Measurements from ENCODE around the gene KCP. TPM values are rescaled to one million over a fixed set of nuclear protein-coding genes. Genes with fewer than 3 reads are reported as not detected.

Gene KCP
- total RNA-seq, 1 experiment from 2014 or later, result 2.7 TPM

DNA sequence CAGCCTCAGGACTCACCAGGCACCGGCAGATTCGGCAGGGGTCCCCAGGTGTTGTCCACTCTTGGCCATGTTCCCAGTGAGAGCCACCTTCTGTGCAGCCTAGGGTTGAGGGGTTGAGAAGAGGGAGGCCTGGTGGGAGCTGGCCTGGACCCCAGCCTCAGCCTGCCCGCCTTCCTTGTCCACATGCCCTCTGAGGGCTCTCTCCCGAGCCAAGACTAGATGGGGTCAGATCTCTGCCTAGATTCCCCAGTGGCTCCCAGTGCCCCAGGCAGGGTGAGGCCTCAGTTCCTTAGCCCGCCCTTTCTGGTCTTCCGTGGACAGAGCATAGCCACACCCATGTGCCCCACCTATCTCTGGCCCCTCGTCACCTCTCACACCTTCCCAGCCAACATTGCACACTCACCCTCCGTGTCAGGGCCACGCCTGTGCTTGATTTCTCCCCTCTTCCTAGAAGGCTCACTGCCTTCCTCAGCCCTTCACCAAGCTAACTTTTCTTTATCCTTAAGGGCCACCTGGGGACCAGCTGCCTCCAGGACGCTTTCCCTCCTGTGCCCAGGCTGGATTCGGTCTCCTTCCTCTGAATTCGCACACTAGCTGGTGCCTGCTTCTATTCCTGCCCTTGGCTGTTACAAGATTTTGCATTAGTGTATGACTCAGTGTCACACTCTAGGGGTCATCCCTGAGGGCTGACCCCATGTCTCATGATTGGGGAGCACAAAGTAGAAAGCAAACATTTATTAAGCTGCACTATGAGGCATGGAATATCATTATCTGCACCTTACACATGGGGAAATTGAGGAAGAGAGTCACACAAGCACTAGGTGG is 7.5 kb downstream of the KCP start:
- TF ChIP-seq ELF4 (CRISPR knock-in tag; IDR thresholded peaks at IDR 0.05; ENCODE audit: low read depth) (no peak), FOXP4 (CRISPR knock-in tag; IDR thresholded peaks at IDR 0.05) (no peak), PRRX2 (CRISPR knock-in tag; IDR thresholded peaks at IDR 0.05) (no peak), ETV6 (CRISPR knock-in tag; IDR thresholded peaks at IDR 0.05) (no peak), ZNF671 (CRISPR knock-in tag; IDR thresholded peaks at IDR 0.05) (no peak), SMAD4 (CRISPR knock-in tag; IDR thresholded peaks at IDR 0.05) (no peak), TEAD1 (CRISPR knock-in tag; IDR thresholded peaks at IDR 0.05) (no peak), ESRRA (CRISPR knock-in tag; IDR thresholded peaks at IDR 0.05; ENCODE audit: borderline replicate concordance) (no peak), CREM (CRISPR knock-in tag; IDR thresholded peaks at IDR 0.05) (no peak), ZNF219 (CRISPR knock-in tag; IDR thresholded peaks at IDR 0.05; ENCODE audit: borderline replicate concordance) (no peak), IRF2 (CRISPR knock-in tag; IDR thresholded peaks at IDR 0.05; ENCODE audit: borderline replicate concordance, low read depth) (no peak)
- TF ChIP-seq, protein P1, sequence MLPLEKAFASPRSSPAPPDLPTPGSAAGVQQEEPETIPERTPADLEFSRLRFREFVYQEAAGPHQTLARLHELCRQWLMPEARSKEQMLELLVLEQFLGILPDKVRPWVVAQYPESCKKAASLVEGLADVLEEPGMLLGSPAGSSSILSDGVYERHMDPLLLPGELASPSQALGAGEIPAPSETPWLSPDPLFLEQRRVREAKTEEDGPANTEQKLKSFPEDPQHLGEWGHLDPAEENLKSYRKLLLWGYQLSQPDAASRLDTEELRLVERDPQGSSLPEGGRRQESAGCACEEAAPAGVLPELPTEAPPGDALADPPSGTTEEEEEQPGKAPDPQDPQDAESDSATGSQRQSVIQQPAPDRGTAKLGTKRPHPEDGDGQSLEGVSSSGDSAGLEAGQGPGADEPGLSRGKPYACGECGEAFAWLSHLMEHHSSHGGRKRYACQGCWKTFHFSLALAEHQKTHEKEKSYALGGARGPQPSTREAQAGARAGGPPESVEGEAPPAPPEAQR (CRISPR knock-in tag; IDR thresholded peaks at IDR 0.05), result no peak
- POLR2A ChIA-PET, result interaction anchor here (1.0 kb wide), 1 partner anchor 8 kb away, joined by 3 read pairs; the partner anchor contains the start of gene KCP
- Mint-ChIP-seq H3K9me3 (peaks cover 23% of the 10 kb centered on the region), H3K4me3 (no peak overlapping the region), H3K27ac (peak overlapping the region; percentile 10; the same call in 1 of the 2 replicates), H3K27me3 (ENCODE audit: low read depth) (peaks cover 13% of the 10 kb centered on the region), H3K4me1 (peaks cover 3% of the 10 kb centered on the region; the same call in 1 of the 2 replicates), H3K36me3 (peaks cover 14% of the 10 kb centered on the region)
- CTCF ChIA-PET, result interaction anchor here (1.0 to 1.8 kb wide), 5 partner anchors 19 to 261 kb away, joined by 3 to 6 read pairs (median 5); no protein-coding TSS in a partner anchor
- no peak for DNase-seq (ENCODE audit: low spot score)
- no peak for ATAC-seq

GRCh38 chr7:128900237-128900636 is 10.3 kb downstream of the KCP start:
- no peak overlapping the region for H3K4me3 Mint-ChIP-seq
- CTCF ChIA-PET, result interaction anchor here (0.6 to 1.4 kb wide), 2 partner anchors 17 to 181 kb away, joined by 3 read pairs; no protein-coding TSS in a partner anchor

DNA sequence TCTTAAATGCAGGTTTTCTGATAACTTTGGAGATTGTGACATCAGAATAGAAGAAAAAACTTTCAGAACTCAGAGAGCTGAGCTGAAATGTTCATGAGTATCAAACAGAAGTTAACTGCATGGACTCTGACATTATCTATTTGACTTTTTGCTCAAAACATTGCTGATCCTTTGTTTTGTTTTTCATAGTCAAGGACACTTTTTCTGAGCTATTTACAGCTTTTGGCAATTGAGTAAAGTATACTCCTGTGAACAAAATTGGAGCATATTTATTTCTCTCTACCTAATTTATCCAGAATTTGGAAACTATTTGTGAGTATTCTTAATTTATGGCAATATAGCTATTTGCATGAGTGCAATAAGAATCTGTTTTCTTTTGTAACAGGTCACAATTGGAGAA is 11.1 kb downstream of the KCP start:
- POLR2A ChIA-PET, result no interaction called here
- DNase-seq (ENCODE audit: low spot score), result no peak
- no peak overlapping the region for H3K4me3 Mint-ChIP-seq
- H3K36me3 Mint-ChIP-seq, result peaks cover 14% of the 10 kb centered on the region
- peaks cover 30% of the 10 kb centered on the region for H3K9me3 Mint-ChIP-seq
- peaks cover 5% of the 10 kb centered on the region for H3K27me3 Mint-ChIP-seq (ENCODE audit: low read depth)
- no peak overlapping the region for H3K27ac Mint-ChIP-seq
- CTCF ChIA-PET, result interaction anchor here (1.4 kb wide), 1 partner anchor 16 kb away, joined by 3 read pairs; no protein-coding TSS in a partner anchor
- ATAC-seq, result no peak
- peaks cover 2% of the 10 kb centered on the region; the same call in 1 of the 2 replicates for H3K4me1 Mint-ChIP-seq
- TF ChIP-seq, protein P2, sequence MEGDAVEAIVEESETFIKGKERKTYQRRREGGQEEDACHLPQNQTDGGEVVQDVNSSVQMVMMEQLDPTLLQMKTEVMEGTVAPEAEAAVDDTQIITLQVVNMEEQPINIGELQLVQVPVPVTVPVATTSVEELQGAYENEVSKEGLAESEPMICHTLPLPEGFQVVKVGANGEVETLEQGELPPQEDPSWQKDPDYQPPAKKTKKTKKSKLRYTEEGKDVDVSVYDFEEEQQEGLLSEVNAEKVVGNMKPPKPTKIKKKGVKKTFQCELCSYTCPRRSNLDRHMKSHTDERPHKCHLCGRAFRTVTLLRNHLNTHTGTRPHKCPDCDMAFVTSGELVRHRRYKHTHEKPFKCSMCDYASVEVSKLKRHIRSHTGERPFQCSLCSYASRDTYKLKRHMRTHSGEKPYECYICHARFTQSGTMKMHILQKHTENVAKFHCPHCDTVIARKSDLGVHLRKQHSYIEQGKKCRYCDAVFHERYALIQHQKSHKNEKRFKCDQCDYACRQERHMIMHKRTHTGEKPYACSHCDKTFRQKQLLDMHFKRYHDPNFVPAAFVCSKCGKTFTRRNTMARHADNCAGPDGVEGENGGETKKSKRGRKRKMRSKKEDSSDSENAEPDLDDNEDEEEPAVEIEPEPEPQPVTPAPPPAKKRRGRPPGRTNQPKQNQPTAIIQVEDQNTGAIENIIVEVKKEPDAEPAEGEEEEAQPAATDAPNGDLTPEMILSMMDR (IDR thresholded peaks at IDR 0.05), result no peak
- no peak for TF ChIP-seq SMAD4 (CRISPR knock-in tag; IDR thresholded peaks at IDR 0.05)
- no peak for TF ChIP-seq SP1 (CRISPR knock-in tag; conservative IDR thresholded peaks at IDR 0.05)
- TF ChIP-seq KAT7 (CRISPR knock-in tag; IDR thresholded peaks at IDR 0.05; ENCODE audit: borderline replicate concordance), result no peak
- TF ChIP-seq, protein P3, sequence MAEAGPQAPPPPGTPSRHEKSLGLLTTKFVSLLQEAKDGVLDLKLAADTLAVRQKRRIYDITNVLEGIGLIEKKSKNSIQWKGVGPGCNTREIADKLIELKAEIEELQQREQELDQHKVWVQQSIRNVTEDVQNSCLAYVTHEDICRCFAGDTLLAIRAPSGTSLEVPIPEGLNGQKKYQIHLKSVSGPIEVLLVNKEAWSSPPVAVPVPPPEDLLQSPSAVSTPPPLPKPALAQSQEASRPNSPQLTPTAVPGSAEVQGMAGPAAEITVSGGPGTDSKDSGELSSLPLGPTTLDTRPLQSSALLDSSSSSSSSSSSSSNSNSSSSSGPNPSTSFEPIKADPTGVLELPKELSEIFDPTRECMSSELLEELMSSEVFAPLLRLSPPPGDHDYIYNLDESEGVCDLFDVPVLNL (CRISPR knock-in tag; IDR thresholded peaks at IDR 0.05; ENCODE audit: borderline replicate concordance, low read depth), result no peak
- no peak for TF ChIP-seq ZNF263 (CRISPR knock-in tag; IDR thresholded peaks at IDR 0.05; ENCODE audit: low read depth)
- TF ChIP-seq RELA (CRISPR knock-in tag; IDR thresholded peaks at IDR 0.05; ENCODE audit: borderline replicate concordance), result no peak
- TF ChIP-seq, protein P4, sequence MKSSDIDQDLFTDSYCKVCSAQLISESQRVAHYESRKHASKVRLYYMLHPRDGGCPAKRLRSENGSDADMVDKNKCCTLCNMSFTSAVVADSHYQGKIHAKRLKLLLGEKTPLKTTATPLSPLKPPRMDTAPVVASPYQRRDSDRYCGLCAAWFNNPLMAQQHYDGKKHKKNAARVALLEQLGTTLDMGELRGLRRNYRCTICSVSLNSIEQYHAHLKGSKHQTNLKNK (CRISPR knock-in tag; IDR thresholded peaks at IDR 0.05), result no peak
- TF ChIP-seq ETV6 (CRISPR knock-in tag; IDR thresholded peaks at IDR 0.05), result no peak
- TF ChIP-seq NFATC4 (CRISPR knock-in tag; IDR thresholded peaks at IDR 0.05), result no peak

More at GRCh38 chr7:128900237-128900636, 10.3 kb downstream of the KCP start:
- Mint-ChIP-seq H3K27ac (no peak overlapping the region), H3K27me3 (ENCODE audit: low read depth) (peaks cover 5% of the 10 kb centered on the region), H3K4me1 (peaks cover 3% of the 10 kb centered on the region; the same call in 1 of the 2 replicates), H3K36me3 (peaks cover 14% of the 10 kb centered on the region), H3K9me3 (peaks cover 30% of the 10 kb centered on the region)
- TF ChIP-seq NFE2L1 (CRISPR knock-in tag; IDR thresholded peaks at IDR 0.05) (no peak), JUN (CRISPR knock-in tag; IDR thresholded peaks at IDR 0.05) (no peak), CDX4 (CRISPR knock-in tag; IDR thresholded peaks at IDR 0.05; ENCODE audit: borderline replicate concordance) (no peak), ZNF263 (CRISPR knock-in tag; IDR thresholded peaks at IDR 0.05; ENCODE audit: low read depth) (no peak), CBFB (CRISPR knock-in tag; IDR thresholded peaks at IDR 0.05; ENCODE audit: low read depth) (no peak)
- no peak for DNase-seq (ENCODE audit: low spot score)
- no peak for ATAC-seq
- POLR2A ChIA-PET, result no interaction called here
